DND-41 (cell line): Measurements from ENCODE around the gene ZBTB32.

ENCODE experiments used
- ATAC-seq: fragments of 200-7000 bp; cut with Tn5 transposase; 3 replicates; pipeline ENCODE4 v1.9.1; 2021; ENCODE audit warnings: low read depth; ENCODE audit not compliant: insufficient read depth
- DNase-seq: peaks from one replicate; pipeline ENCODE4 v3.0.0-alpha.2; 2020
- H2AFZ ChIP-seq: 2 replicates; pipeline ENCODE4 v1.6.0; 2012; ENCODE audit warnings: low read depth, low read length
- H3K27ac ChIP-seq: 2 replicates; pipeline ENCODE4 v1.5.1; 2012; ENCODE audit warnings: low read length, inconsistent platforms
- H3K27me3 ChIP-seq: fragments of 200-600 bp; sonication (generic); 2 replicates; pipeline ENCODE4 v1.6.0; 2012; ENCODE audit warnings: low read length, mild to moderate bottlenecking, inconsistent platforms; ENCODE audit not compliant: insufficient read depth, poor library complexity
- H3K36me3 ChIP-seq: 2 replicates; pipeline ENCODE4 v1.5.1; 2012; ENCODE audit warnings: low read length, inconsistent platforms; ENCODE audit not compliant: insufficient read depth
- H3K4me1 ChIP-seq: 2 replicates; pipeline ENCODE4 v1.5.1; 2012; ENCODE audit warnings: mild to moderate bottlenecking, low read length; ENCODE audit not compliant: insufficient read depth
- H3K4me2 ChIP-seq: 2 replicates; pipeline ENCODE4 v1.6.0; 2012; ENCODE audit warnings: mild to moderate bottlenecking, moderate library complexity, low read length, inconsistent platforms; ENCODE audit not compliant: insufficient read depth
- H3K4me3 ChIP-seq, 2 experiments: fragments of 200-600 bp in 1 of 2; shearing (Covaris generic) in 1 of 2; 2 replicates each; pipeline ENCODE4 v1.5.1; 2012 to 2016; ENCODE audit warnings: inconsistent platforms in 2 of 2, low read length in 2 of 2, mild to moderate bottlenecking in 2 of 2, low read depth in 1 of 2, moderate library complexity in 1 of 2
- H3K79me2 ChIP-seq: 2 replicates; pipeline ENCODE4 v1.6.0; 2012; ENCODE audit warnings: low read length, inconsistent platforms; ENCODE audit not compliant: insufficient read depth
- H3K9ac ChIP-seq: 2 replicates; pipeline ENCODE4 v1.6.0; 2012; ENCODE audit warnings: low read depth, mild to moderate bottlenecking, inconsistent platforms, low read length, moderate library complexity
- H3K9me3 ChIP-seq: 2 replicates; pipeline ENCODE4 v1.5.1; 2012; ENCODE audit warnings: low read length, moderate library complexity, mild to moderate bottlenecking, inconsistent platforms; ENCODE audit not compliant: insufficient read depth, severe bottlenecking
- H4K20me1 ChIP-seq: 2 replicates; pipeline ENCODE4 v1.6.0; 2012; ENCODE audit warnings: low read length; ENCODE audit not compliant: insufficient read depth
- CTCF ChIP-seq: IDR thresholded peaks from 2 replicates; pipeline ENCODE4 v1.5.1; 2012; ENCODE audit warnings: borderline replicate concordance, low read length, moderate library complexity, mild to moderate bottlenecking; ENCODE audit not compliant: poor library complexity, severe bottlenecking; ENCODE audit errors: extremely low read depth
- EZH2 ChIP-seq: IDR thresholded peaks from 3 replicates; pipeline ENCODE4 v1.6.1; 2012; ENCODE audit warnings: borderline replicate concordance, low read depth, mild to moderate bottlenecking, moderate library complexity, low read length, inconsistent platforms; ENCODE audit not compliant: severe bottlenecking

The ZBTB32 gene

GRCh38 chr19:35725216-35725861 is 21.0 kb downstream of the ZBTB32 start:
- DNase-seq, result no peak
- H3K9me3 ChIP-seq, result no peaks in the 10 kb centered on the region
- peaks cover 58% of the 10 kb centered on the region for H4K20me1 ChIP-seq
- peaks cover 7% of the 10 kb centered on the region; the same call in 1 of the 2 replicates for H3K4me1 ChIP-seq
- H3K79me2 ChIP-seq, result peaks cover 17% of the 10 kb centered on the region
- no peak overlapping the region for H3K27ac ChIP-seq
- no peak overlapping the region for H3K9ac ChIP-seq
- TF ChIP-seq CTCF, result no peak
- no peak for TF ChIP-seq EZH2
- no peak for ATAC-seq
- peaks cover 98% of the 10 kb centered on the region for H3K36me3 ChIP-seq
- no peak overlapping the region for H3K4me3 ChIP-seq
- no peaks in the 10 kb centered on the region for H3K27me3 ChIP-seq
- no peak overlapping the region for H2AFZ ChIP-seq
- no peak overlapping the region for H3K4me2 ChIP-seq

GRCh38 chr19:35727053-35727955 is 22.9 kb downstream of the ZBTB32 start:
- H2AFZ ChIP-seq, result no peak overlapping the region
- no peaks in the 10 kb centered on the region for H3K4me1 ChIP-seq
- H3K79me2 ChIP-seq, result 0 out of 2 replicates have a peak, but pooled peaks cover 5% of the 10 kb centered on the region
- no peak overlapping the region for H3K27ac ChIP-seq
- H3K4me2 ChIP-seq, result no peak overlapping the region
- H3K9me3 ChIP-seq, result no peaks in the 10 kb centered on the region
- no peak overlapping the region for H3K9ac ChIP-seq
- no peak for TF ChIP-seq EZH2
- no peak for TF ChIP-seq CTCF
- ATAC-seq (no peak), DNase-seq (no peak)
- no peaks in the 10 kb centered on the region for H3K27me3 ChIP-seq
- H3K4me3 ChIP-seq, result no peak overlapping the region
- H3K36me3 ChIP-seq, result peaks cover 99% of the 10 kb centered on the region
- H4K20me1 ChIP-seq, result peaks cover 59% of the 10 kb centered on the region

GRCh38 chr19:35727956-35728706 is 23.8 kb downstream of the ZBTB32 start:
- Histone ChIP-seq H3K36me3 (peaks cover 98% of the 10 kb centered on the region), H4K20me1 (peaks cover 56% of the 10 kb centered on the region), H3K4me1 (no peaks in the 10 kb centered on the region), H3K9me3 (no peaks in the 10 kb centered on the region), H3K27me3 (no peaks in the 10 kb centered on the region), H3K4me3 (no peak overlapping the region), H3K27ac (no peak overlapping the region), H3K79me2 (0 out of 2 replicates have a peak, but pooled peaks cover 3% of the 10 kb centered on the region), H2AFZ (no peak overlapping the region), H3K4me2 (no peak overlapping the region), H3K9ac (no peak overlapping the region)
- no peak for TF ChIP-seq EZH2
- no peak for TF ChIP-seq CTCF
- DNase-seq (no peak), ATAC-seq (no peak)
